C4-2B (cell line): ENCODE measurements around the gene TEX14.
A peak's percentile ranks its signal among the peaks of the same experiment; 100 is the strongest.

Experiments
- H3K27ac ChIP-seq: fragments of 450-650 bp; 2 replicates; pipeline ENCODE4 v1.5.1; 2017
- CTCF ChIP-seq: fragments of 450-650 bp; conservative IDR thresholded peaks from 2 replicates; pipeline ENCODE4 v1.5.1; 2017; ENCODE audit warnings: mild to moderate bottlenecking
- ZFX ChIP-seq: fragments of 450-650 bp; IDR thresholded peaks from 2 replicates; pipeline ENCODE4 v1.6.1; 2017

The TEX14 gene

GRCh38 chr17:58661499-58661898 is 30.3 kb downstream of the TEX14 start:
- TF ChIP-seq CTCF, result no peak
- no peak for TF ChIP-seq ZFX
- H3K27ac ChIP-seq, result no peak overlapping the region

- TF ChIP-seq CTCF (no peak), ZFX (no peak)
- no peak overlapping the region for H3K27ac ChIP-seq
These were observed 31.2 kb downstream of the TEX14 start for GRCh38 chr17:58660621-58661020.

- H3K27ac ChIP-seq, result peak overlapping the region; percentile 82
These were observed 32.1 kb downstream of the TEX14 start for GRCh38 chr17:58659714-58660084.

- peak overlapping the region; percentile 82 for H3K27ac ChIP-seq
- no peak for TF ChIP-seq CTCF
- TF ChIP-seq ZFX, result no peak
These were observed 32.8 kb downstream of the TEX14 start for GRCh38 chr17:58658804-58659713.

- peak overlapping the region; percentile 82 for H3K27ac ChIP-seq
These were observed 33.7 kb downstream of the TEX14 start for GRCh38 chr17:58657962-58658803.

GRCh38 chr17:58648236-58648635 is 43.6 kb downstream of the TEX14 start:
- H3K27ac ChIP-seq, result no peak overlapping the region
- TF ChIP-seq CTCF (no peak), ZFX (no peak)

- H3K27ac ChIP-seq, result no peak overlapping the region
- TF ChIP-seq CTCF (no peak), ZFX (no peak)
These were observed 48.7 kb downstream of the TEX14 start for GRCh38 chr17:58643147-58643546.

- no peak overlapping the region for H3K27ac ChIP-seq
- TF ChIP-seq ZFX (no peak), CTCF (no peak)
These were observed 49.9 kb downstream of the TEX14 start for GRCh38 chr17:58641887-58642311.
